Measurements from ENCODE around the gene PLA1A. TPM values are rescaled to one million over a fixed set of nuclear protein-coding genes. Genes with fewer than 3 reads are reported as not detected.

Gene PLA1A
- total RNA-seq, 1 donor from 2014 or later: 0.29 TPM

DNA sequence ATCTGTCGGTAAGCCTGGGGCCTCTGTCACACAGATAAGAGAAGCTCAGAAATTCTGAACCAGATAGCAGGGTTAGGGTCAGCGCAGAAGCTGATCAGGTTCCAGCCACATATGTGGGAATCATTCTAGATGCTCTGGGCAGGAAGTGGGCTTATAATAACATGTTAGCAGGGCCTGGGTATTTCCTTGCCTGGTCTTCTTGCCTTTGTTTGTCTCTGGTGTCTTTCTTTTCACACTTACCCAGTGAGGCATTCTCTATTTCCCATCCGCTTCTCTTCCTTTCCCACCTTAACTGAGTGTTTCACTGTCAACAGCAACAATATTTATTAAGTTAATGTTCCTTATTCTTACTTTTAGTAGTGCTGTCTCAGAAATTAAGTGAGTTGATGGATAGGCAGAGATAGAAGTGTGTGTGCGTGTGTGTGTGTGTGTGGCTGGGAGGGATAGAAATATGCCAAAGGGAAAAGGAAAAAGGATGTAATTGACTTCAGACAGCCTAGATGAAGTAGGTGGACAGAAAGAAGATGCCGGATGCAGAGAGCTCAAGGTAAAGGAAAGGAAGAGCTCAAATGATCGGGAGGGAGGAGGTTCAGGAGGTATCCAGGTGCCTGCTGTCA is 2.0 kb downstream of the PLA1A start:
- Mint-ChIP-seq H3K4me3 (no peak overlapping the region), H3K27ac (peak overlapping the region; percentile 7), H3K27me3 (ENCODE audit: insufficient read depth) (no peaks in the 10 kb centered on the region), H3K9me3 (no peaks in the 10 kb centered on the region), H3K4me1 (ENCODE audit: low read depth) (peaks cover 41% of the 10 kb centered on the region), H3K36me3 (ENCODE audit: low read depth) (no peaks in the 10 kb centered on the region)
- intact Hi-C loops (cut with micrococcal nuclease): loop anchor here (2.0 kb wide), 2 partner anchors 19 to 77 kb away; partner anchors contain the start of gene COX17
- DNase-seq (ENCODE audit: low spot score): no peak

DNA sequence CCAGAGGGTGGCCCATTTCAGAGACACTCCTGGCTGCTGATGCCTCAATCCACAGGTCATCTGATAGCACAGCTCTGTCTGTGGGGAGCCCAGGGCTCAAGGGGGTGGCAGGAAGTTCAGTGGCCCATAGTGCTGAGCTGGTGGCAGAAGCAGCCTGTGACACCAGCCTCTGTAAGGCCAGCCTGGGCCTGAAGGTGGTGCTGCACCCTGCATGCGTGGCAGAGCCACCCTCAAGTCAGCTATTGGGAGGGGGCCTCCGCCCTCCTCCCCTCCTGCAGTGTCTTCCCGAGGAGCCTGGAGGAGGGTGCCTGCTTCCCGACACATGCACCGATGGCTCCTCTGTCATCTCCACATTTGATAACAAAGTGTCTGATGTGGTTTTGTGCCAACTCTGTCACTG is 3.0 kb downstream of the PLA1A start:
- Mint-ChIP-seq H3K4me3 (no peak overlapping the region), H3K27ac (peak overlapping the region; percentile 61), H3K4me1 (ENCODE audit: low read depth) (peaks cover 41% of the 10 kb centered on the region), H3K9me3 (no peaks in the 10 kb centered on the region), H3K36me3 (ENCODE audit: low read depth) (no peaks in the 10 kb centered on the region), H3K27me3 (ENCODE audit: insufficient read depth) (no peaks in the 10 kb centered on the region)
- intact Hi-C loops (cut with micrococcal nuclease): loop anchor here (2.0 kb wide), 1 partner anchor 76 kb away; the partner anchor contains the start of gene COX17
- no peak for DNase-seq (ENCODE audit: low spot score)

DNA sequence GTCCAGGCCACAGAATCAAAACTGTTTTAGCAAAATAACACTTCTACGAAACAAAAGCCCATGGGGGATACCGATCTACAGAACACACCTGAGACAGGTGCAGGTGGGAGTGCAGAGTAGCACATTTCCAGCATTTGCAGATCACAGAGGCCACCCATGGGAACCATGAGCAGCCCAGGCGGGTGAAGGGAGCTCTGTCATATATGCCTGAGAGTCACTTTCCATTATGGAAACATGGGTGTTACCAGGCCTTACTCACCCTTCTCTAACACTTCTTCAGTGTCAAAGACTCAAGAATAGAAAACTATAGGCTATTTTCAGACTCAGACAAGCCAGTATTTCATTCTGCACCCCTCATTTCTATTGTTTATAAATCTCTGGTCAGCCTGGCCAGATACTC is 3.5 kb downstream of the PLA1A start:
- intact Hi-C loops (cut with micrococcal nuclease): loop anchor here (2.0 kb wide), 1 partner anchor 76 kb away; the partner anchor contains the start of gene COX17
- Mint-ChIP-seq H3K4me3 (no peak overlapping the region), H3K36me3 (ENCODE audit: low read depth) (no peaks in the 10 kb centered on the region), H3K27ac (peak overlapping the region; percentile 61), H3K9me3 (no peaks in the 10 kb centered on the region), H3K27me3 (ENCODE audit: insufficient read depth) (no peaks in the 10 kb centered on the region), H3K4me1 (ENCODE audit: low read depth) (peaks cover 36% of the 10 kb centered on the region)
- no peak for DNase-seq (ENCODE audit: low spot score)

DNA sequence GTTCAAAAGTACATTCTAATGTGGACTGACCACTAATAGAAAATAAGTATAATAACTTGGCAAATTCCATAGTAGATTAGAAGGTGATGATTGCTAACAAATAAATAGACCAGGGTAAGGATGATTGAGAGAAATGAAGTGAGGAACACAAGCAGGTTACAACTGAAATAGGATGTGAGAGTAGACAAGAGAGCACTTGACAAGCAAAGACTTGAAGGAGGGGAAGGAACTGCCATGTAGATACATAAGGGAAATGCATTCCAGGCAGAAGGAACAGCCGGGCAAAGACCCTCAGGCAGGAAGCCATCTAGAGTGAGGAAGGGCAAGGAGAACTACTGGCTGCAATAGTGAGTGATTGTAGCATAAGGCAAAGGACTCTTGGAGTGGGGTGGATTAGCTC is 5.0 kb downstream of the PLA1A start:
- H3K36me3 Mint-ChIP-seq (ENCODE audit: low read depth): no peaks in the 10 kb centered on the region
- peaks cover 27% of the 10 kb centered on the region for H3K4me1 Mint-ChIP-seq (ENCODE audit: low read depth)
- no peak overlapping the region for H3K4me3 Mint-ChIP-seq
- intact Hi-C loops (cut with micrococcal nuclease): no loop called here
- DNase-seq (ENCODE audit: low spot score): no peak
- H3K9me3 Mint-ChIP-seq: no peaks in the 10 kb centered on the region
- no peaks in the 10 kb centered on the region for H3K27me3 Mint-ChIP-seq (ENCODE audit: insufficient read depth)
- no peak overlapping the region for H3K27ac Mint-ChIP-seq

DNA sequence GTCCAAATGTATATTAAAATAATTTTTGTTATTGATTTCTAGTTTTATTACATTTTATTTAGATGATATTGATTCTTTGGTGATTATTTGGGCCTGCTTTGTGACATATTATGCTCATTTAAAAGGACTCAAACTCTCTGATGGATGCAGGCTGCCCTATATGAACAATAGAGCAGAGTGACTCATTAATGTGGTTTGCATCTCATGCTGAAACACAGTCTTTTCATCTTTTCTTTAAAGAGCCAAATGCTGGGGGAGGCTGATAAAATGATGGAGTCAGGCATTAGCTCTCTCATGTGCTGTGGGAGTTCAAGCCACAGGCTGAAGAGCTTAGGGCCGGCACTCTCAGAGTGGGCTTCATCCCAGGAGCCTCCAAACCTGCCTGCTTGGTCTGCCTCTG is 7.2 kb downstream of the PLA1A start:
- H3K9me3 Mint-ChIP-seq: no peaks in the 10 kb centered on the region

DNA sequence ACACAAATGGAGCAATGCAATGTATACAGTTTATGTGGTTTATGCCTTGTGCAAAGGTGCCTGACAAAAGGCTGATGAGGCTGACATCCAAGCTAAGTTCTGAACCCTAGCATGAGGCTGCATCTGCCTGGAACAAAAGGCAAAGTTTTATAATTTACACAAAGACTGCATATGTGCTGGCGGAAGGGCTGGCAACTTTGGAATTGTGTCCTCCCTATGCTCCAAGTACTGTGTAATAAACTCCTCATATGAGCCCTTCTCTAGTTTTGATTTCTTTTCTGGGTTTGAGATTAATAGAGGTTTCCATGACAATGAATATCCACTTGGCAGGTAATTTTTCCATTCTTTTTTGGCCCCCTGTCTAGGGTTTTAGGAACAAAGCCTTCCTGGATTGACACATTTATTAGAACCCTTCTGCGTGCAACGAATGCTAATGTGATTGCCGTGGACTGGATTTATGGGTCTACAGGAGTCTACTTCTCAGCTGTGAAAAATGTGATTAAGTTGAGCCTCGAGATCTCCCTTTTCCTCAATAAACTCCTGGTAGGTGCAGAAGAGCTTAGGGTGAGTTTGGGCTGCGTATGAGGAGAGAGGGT is 10.8 kb downstream of the PLA1A start:
- Mint-ChIP-seq H3K4me1 (ENCODE audit: low read depth) (no peaks in the 10 kb centered on the region), H3K27ac (no peak overlapping the region), H3K9me3 (no peaks in the 10 kb centered on the region), H3K36me3 (ENCODE audit: low read depth) (no peaks in the 10 kb centered on the region), H3K4me3 (no peak overlapping the region), H3K27me3 (ENCODE audit: insufficient read depth) (peaks cover 19% of the 10 kb centered on the region)
- DNase-seq (ENCODE audit: low spot score): no peak
- intact Hi-C loops (cut with micrococcal nuclease): no loop called here

More for the DNA sequence above, 7.2 kb downstream of the PLA1A start:
- H3K36me3 Mint-ChIP-seq (ENCODE audit: low read depth): no peaks in the 10 kb centered on the region
- no peak overlapping the region for H3K27ac Mint-ChIP-seq
- peaks cover 15% of the 10 kb centered on the region for H3K4me1 Mint-ChIP-seq (ENCODE audit: low read depth)
- DNase-seq (ENCODE audit: low spot score): no peak
- H3K27me3 Mint-ChIP-seq (ENCODE audit: insufficient read depth): peaks cover 10% of the 10 kb centered on the region
- intact Hi-C loops (cut with micrococcal nuclease): loop anchor here (2.0 kb wide), 1 partner anchor 34 kb away; no protein-coding TSS in a partner anchor
- H3K4me3 Mint-ChIP-seq: no peak overlapping the region

DNA sequence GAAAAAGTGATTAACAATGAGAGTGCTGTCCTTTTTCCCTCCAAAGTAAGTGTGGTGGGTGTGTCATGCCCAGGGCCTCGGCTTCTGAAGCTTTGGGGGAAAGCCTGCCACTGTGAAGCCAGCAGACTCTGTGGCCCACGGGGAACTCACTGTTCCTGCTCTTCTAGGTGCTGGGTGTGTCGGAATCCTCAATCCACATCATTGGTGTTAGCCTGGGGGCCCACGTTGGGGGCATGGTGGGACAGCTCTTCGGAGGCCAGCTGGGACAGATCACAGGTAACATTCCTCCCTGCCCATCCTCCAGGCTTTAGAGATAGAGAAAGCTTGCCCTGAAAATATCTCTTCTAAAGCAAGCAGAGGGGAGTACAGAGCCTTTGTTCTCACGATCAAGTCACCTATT is 11.6 kb downstream of the PLA1A start:
- no peaks in the 10 kb centered on the region for H3K4me1 Mint-ChIP-seq (ENCODE audit: low read depth)
- H3K27ac Mint-ChIP-seq: no peak overlapping the region

DNA sequence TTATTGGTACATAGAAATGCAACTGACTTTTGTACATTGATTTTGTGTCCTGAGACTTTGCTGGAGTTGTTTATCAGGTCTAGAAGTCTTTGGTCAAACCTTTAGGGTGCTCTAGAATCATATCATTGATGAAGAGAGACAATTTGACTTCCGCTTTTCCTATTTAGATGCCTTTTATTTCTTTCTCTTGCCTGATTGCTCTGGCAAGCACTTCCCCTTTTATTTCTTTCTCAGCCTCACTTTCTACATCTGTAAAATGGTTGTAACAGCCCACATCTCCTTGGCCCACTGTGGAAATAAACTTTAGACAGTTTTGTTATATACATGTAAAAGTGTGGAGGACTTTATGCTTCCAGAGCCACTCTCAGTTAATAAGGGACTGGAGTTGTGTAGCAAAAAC is 14.0 kb downstream of the PLA1A start:
- no peak overlapping the region for H3K4me3 Mint-ChIP-seq
- intact Hi-C loops (cut with micrococcal nuclease): no loop called here
- no peaks in the 10 kb centered on the region for H3K9me3 Mint-ChIP-seq
- peaks cover 20% of the 10 kb centered on the region for H3K27me3 Mint-ChIP-seq (ENCODE audit: insufficient read depth)
- DNase-seq (ENCODE audit: low spot score): no peak
- no peak overlapping the region for H3K27ac Mint-ChIP-seq
- no peaks in the 10 kb centered on the region for H3K4me1 Mint-ChIP-seq (ENCODE audit: low read depth)
- H3K36me3 Mint-ChIP-seq (ENCODE audit: low read depth): no peaks in the 10 kb centered on the region

More for the DNA sequence above, 11.6 kb downstream of the PLA1A start:
- no peaks in the 10 kb centered on the region for H3K36me3 Mint-ChIP-seq (ENCODE audit: low read depth)
- H3K27me3 Mint-ChIP-seq (ENCODE audit: insufficient read depth): peaks cover 19% of the 10 kb centered on the region
- DNase-seq (ENCODE audit: low spot score): no peak
- H3K9me3 Mint-ChIP-seq: no peaks in the 10 kb centered on the region
- intact Hi-C loops (cut with micrococcal nuclease): no loop called here
- H3K4me3 Mint-ChIP-seq: no peak overlapping the region

DNA sequence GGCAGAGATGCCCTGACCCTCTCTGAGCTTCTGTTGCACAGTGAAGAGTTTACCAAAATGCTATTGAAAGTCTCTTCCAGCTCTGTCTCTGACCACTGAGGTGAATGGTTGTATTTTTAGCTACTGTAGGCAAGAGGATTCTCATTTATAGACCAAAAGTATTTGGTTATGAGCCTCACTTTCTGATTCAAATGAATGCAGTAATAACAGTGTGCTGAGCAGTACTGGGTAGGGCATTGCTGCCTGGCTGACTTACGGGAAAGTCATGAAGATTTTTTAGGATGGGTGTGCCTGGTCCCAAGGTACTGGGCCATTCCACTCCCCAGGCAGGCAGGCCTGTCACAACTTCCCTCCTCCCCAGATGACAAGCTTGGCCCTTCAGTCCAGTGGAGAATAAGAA is 15.5 kb downstream of the PLA1A start:
- Mint-ChIP-seq H3K36me3 (ENCODE audit: low read depth) (no peaks in the 10 kb centered on the region), H3K9me3 (no peaks in the 10 kb centered on the region), H3K27ac (no peak overlapping the region), H3K27me3 (ENCODE audit: insufficient read depth) (peaks cover 24% of the 10 kb centered on the region), H3K4me1 (ENCODE audit: low read depth) (no peaks in the 10 kb centered on the region), H3K4me3 (no peak overlapping the region)
- no peak for DNase-seq (ENCODE audit: low spot score)
- intact Hi-C loops (cut with micrococcal nuclease): no loop called here

DNA sequence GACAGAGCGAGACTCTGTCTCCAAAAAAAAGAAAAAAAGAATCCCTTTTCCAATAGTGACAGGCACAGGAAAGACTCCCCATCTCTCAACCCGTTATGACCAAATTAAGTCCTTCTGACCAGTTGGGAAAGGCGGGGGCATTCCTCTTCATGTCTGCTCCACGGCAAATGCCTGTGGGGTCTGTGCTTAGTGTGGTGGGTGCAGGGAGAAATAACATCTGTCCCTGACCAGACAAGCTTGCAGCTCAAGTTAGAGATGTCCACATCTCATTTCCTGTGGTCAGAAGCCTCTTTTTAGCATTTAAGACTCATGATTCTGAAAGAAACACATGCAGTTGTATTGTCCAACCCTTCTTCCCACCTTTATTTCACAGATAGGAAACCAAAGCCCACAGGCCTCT is 16.2 kb downstream of the PLA1A start:
- intact Hi-C loops (cut with micrococcal nuclease): no loop called here
- no peaks in the 10 kb centered on the region for H3K9me3 Mint-ChIP-seq
- no peaks in the 10 kb centered on the region for H3K4me1 Mint-ChIP-seq (ENCODE audit: low read depth)
- no peaks in the 10 kb centered on the region for H3K36me3 Mint-ChIP-seq (ENCODE audit: low read depth)
- no peak for DNase-seq (ENCODE audit: low spot score)
- no peak overlapping the region for H3K27ac Mint-ChIP-seq
- H3K4me3 Mint-ChIP-seq: no peak overlapping the region
- H3K27me3 Mint-ChIP-seq (ENCODE audit: insufficient read depth): peaks cover 19% of the 10 kb centered on the region

DNA sequence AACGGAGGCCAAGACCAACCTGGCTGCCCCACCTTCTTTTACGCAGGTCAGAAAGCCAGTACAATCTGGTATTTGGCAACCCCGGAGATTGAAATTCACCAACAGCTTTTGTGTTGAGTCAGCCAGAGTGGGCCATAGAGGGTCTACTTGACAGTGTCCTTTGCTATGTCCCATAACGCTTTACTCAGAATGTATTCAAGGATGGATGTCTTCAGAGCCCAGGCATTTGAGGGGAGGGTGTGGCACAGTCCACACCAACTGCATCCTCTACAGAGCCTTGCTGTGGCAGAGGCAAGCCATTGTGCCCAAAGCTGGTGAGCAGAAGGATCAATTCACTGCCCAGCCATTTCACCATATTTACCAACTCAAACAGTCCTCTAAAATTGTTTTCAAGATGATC is 18.4 kb downstream of the PLA1A start:
- peaks cover 5% of the 10 kb centered on the region for H3K27me3 Mint-ChIP-seq (ENCODE audit: insufficient read depth)
- DNase-seq (ENCODE audit: low spot score): no peak
- no peaks in the 10 kb centered on the region for H3K4me1 Mint-ChIP-seq (ENCODE audit: low read depth)
- no peaks in the 10 kb centered on the region for H3K9me3 Mint-ChIP-seq
- no peak overlapping the region for H3K27ac Mint-ChIP-seq
- H3K4me3 Mint-ChIP-seq: no peak overlapping the region
- intact Hi-C loops (cut with micrococcal nuclease): no loop called here
- no peaks in the 10 kb centered on the region for H3K36me3 Mint-ChIP-seq (ENCODE audit: low read depth)

DNA sequence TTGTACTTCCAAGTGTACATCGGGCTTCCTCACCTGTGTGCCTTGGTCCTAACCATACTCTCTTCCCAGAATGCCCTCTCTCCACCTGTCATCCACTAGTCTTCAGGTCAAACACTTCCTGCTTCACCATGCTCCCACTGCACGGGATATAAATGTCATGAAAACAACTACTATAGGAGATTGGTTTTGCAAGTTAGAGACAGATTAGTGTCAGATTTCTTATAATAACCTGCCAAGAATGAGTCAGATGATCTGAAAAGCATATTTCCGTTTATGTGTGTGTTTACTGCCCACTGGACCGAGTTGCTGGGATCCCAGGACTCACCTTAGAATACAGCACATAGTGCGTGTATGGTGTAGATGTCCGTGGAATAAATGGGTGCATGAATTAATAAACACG is 21.4 kb downstream of the PLA1A start:
- DNase-seq (ENCODE audit: low spot score): no peak
- Mint-ChIP-seq H3K36me3 (ENCODE audit: low read depth) (no peaks in the 10 kb centered on the region), H3K27me3 (ENCODE audit: insufficient read depth) (peaks cover 5% of the 10 kb centered on the region), H3K9me3 (no peaks in the 10 kb centered on the region), H3K27ac (no peak overlapping the region), H3K4me3 (no peak overlapping the region), H3K4me1 (ENCODE audit: low read depth) (no peaks in the 10 kb centered on the region)
- intact Hi-C loops (cut with micrococcal nuclease): no loop called here

DNA sequence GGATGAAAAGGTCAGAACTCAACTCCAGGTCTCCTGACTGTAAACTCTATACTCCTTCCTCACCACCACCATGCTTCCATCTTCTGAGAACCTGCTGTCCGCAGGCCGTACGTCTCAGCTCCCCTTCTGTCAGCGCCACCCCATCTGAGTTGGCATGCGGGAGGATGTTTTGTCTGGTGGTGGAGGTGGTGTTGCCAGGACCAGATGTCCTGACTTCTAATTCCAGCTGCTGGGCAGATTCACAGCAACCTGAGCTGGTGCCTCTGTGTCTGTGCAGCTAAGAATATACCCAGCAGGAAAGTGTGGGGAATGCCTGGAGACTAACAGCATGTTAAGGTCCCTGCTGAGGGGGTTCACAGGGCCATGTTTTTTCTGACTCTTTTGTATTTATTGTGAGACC is 23.2 kb downstream of the PLA1A start:
- no peak for DNase-seq (ENCODE audit: low spot score)
- H3K4me1 Mint-ChIP-seq (ENCODE audit: low read depth): no peaks in the 10 kb centered on the region
- no peak overlapping the region for H3K27ac Mint-ChIP-seq
- no peaks in the 10 kb centered on the region for H3K9me3 Mint-ChIP-seq
- peaks cover 5% of the 10 kb centered on the region for H3K27me3 Mint-ChIP-seq (ENCODE audit: insufficient read depth)
- no peaks in the 10 kb centered on the region for H3K36me3 Mint-ChIP-seq (ENCODE audit: low read depth)
- no peak overlapping the region for H3K4me3 Mint-ChIP-seq
- intact Hi-C loops (cut with micrococcal nuclease): no loop called here

Data from activated T-helper 1 cell treated with anti-CD3 and anti-CD28 coated beads, Interleukin-12 subunit alpha, Interleukin-12 subunit beta, Interleukin-2, Interleukin-4 antibody, amounts not matched to agents 30 ng/mL and 10 ng/mL and 1 ng/mL, durations not matched to agents 14 hours and 24 hours and 36 hours (primary cell).